HG02759 (cell line): ENCODE data around the gene IQCN.

ENCODE experiments used
- ATAC-seq: cut with Tn5 transposase; IDR thresholded peaks from one replicate; pipeline ENCODE4 v1.9.1; 2021; ENCODE audit warnings: mild to moderate bottlenecking, moderate library complexity; ENCODE audit not compliant: unreplicated experiment

The IQCN gene

DNA sequence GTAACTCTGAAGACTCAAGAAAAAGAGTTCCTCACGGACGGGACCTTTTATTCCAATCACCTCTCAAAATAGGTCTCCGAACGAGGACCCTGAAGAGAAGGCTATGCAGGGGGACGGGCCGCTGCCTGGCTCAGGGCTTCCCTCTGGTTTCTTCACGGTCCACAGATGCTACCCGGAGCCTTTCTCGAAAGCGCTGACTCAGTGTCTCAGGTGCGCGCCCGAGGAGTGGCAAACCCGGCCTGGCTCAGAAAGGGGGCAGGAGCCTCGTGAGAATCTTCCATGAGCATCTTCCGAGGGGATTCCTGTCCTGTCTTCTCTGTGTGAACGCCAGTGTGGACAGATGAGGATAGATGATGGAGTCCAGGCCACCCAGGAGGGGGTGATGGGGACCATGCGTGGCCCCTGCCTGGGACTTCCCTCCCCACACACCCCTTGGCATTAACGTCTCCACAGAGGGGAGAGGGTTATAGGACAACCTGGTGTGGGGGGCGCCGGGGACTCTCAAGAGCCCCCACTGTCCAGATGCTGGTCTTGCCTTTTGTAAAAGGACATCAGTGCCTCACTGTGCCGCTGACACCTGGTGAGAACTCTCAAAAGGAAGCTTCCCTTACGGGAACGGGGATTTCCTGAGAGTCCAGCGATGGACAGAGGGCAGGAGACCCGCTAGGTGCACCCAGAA, 32.1 kb upstream of the IQCN start:
- ATAC-seq = no peak

- peak; percentile 59 for ATAC-seq
Observed at GRCh38 chr19:18304458-18305310, 30.4 kb upstream of the IQCN start.

- ATAC-seq = no peak
Observed at GRCh38 chr19:18304208-18304457, 29.9 kb upstream of the IQCN start.

GRCh38 chr19:18301718-18302111, 27.5 kb upstream of the IQCN start:
- ATAC-seq = no peak

GRCh38 chr19:18300930-18301717, 26.9 kb upstream of the IQCN start:
- ATAC-seq = no peak

- no peak for ATAC-seq
Observed at GRCh38 chr19:18299654-18300053, 25.4 kb upstream of the IQCN start.

DNA sequence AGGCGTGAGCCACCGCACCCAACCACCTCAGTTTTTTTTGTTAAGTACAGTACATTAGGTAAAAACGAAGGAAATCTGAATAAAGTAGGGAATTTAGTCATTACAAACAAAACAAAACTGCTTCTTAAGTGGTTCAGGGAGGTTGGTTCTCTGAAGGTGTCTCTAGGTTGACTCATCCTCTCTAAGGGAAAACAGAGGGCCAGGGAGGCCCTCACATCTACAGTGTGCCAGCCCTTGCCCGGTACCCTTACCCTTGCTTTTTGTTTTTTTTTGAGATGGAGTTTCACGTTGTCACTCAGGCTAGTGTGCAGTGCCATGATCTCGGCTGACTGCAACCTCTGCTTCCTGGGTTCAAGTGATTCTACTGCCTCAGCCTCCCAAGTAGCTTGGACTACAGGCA, 24.3 kb upstream of the IQCN start:
- no peak for ATAC-seq

- no peak for ATAC-seq
Observed at GRCh38 chr19:18297308-18297707, 23.1 kb upstream of the IQCN start.

DNA sequence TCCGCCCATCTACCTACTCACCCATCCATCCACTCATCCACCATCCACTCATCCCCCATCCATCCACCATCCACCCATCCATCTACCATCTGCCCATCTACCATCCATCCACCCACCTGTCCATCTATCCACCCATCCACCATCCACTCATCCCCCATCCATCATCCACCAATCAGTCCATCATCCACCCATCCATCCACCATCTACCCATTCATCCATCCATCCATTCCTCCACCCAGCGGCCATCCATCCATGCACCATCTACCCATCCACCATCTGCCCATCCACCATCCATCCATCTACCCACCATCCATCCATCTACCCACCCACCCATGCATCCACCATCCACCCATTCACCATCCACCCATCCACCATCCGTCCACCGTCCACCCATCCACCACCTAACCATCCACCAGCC, 20.8 kb upstream of the IQCN start:
- ATAC-seq = no peak

GRCh38 chr19:18294467-18294864, 20.2 kb upstream of the IQCN start:
- ATAC-seq = no peak

DNA sequence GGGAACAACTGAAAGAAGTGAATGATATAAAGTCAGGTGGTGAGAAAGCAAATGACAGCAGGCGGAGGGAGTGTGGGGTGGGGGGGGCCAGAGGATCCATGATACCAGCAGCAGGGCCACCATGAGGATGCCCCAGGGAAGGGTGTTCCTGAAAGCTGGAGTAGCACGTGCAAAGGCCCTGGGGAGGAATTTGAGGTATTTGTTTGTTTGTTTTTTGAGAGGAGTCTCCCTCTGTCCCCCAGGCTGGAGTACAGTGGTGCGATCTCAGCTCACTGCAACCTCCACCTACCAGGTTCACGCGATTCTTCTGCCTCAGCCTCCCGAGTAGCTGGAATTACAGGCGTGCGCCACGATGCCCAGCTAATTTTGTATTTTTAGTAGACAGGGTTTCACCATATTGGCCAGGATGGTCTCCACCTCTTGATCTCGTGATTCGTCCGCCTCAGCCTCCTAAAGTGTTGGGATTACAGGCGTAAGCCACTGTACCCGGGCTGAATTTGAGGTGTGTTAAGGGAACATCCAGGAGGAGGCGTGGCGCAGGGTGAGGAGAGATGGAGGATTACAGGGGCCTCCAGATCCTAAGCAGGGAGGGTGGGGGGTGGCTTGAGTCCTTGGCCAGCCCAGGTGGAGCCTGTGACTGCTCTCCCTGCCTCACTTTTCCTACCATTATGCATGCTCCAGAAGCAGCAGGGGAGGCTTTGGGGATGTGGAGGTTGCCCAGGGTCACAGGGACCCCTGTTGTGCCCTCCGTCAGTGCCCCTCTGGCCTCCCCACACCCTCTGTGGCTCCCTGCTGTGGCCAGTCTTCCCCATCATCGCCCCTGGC, 19.6 kb upstream of the IQCN start:
- no peak for ATAC-seq

GRCh38 chr19:18292810-18293641, 18.8 kb upstream of the IQCN start:
- no peak for ATAC-seq

- ATAC-seq = no peak
Observed at GRCh38 chr19:18292462-18292809, 18.2 kb upstream of the IQCN start.

GRCh38 chr19:18291590-18292461, 17.6 kb upstream of the IQCN start:
- ATAC-seq = peak; percentile 51

DNA sequence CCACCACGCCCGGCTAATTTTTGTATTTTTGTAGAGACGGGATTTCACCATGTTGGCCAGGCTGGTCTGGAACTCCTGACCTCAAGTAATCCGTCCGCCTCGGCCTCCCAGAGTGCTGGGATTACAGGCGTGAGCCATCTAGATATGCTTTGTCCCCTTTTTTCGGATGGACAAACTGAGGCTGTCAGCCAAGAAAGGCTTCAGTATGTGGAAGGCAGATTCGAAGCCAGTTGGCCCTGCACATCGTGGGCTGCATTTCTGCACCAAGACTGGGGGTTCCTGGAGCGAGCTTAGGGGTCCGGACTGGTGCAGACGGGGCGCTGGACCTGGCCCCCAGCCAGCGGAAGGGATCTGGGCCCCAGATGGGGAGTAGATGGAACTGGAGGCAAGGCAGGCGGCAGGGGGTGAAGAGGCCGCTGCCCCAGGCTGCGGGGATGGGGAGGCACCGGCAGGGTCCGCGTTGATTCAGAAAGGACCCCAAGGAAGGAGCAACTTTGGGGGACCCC, 16.8 kb upstream of the IQCN start:
- peak; percentile 5 for ATAC-seq

DNA sequence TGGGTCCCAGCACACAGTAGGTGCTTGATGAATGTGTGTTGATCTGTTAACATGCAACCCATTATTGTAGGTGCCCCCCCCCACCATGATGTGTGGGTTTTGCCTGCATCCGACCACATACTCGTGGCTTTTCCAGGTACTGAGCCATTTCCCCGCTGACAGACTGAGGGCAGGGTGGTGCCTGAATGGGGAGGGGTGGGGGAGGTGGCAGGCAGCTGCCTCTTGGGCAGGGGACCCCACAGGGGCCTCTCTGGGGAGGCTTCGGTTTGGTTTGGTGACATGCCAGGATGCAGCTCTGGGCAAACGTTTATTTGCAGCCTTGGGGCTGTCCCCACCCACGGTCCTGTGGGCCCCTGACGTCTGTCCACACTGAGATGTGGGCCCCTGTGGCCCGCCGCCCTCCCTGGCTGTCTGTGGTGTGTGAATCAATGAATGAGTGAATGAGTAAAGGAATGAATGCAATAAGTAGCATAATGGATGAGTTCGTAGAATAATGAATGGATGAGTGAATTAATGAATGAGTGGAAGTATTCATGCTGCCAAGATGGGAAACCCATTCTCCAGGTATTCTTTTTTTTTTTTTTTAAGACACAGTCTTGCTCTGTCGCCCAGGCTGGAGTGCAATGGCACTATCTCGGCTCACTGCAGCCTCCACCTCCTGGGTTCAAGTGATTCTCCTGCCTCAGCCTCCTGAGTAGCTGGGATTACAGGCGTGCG, 16.2 kb upstream of the IQCN start:
- ATAC-seq = no peak

DNA sequence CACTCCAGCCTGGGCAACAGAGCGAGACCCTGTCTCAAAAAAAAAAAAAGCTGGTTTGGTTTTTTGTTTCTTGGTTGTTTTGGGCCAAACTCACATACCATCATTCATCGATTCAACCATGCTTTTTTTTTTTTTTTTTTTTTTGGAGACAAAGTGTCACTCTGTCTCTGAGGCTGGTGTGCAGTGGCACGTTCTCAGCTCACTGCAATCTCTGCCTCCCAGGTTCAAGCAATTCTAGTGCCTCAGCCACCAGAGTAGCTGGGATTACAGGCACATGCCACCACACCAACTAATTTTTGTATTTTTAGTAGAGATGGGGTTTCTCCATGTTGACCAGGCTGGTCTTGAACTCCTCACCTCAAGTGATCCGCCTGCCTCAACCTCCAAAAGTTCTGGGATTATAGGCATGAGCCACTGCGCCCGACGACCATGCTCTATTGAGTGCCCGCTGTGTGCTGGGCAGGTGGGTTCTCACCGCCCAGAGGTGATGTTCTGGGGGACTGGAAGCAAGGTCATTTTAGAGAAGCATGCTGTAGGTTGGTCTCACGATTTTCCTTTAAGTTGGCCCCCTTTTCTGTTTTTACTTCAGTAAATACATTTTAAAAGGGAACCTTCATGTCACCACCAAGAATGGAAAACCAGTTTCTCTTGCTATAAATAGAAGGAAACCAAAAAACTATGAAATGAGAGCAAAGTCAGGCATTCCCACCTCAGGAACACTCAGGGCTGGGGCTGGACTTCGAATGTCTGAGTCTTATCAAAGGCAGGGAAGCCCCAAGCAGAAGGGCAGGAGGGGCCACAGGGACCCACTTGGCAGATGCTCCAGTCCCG, 15.4 kb upstream of the IQCN start:
- no peak for ATAC-seq
